Astrocyte (in vitro differentiated cells and primary cell): ENCODE results near the gene C19orf38. TPM values are rescaled to one million over a fixed set of nuclear protein-coding genes. Genes with fewer than 3 reads are reported as not detected.
"Not testable (repeated sequence)": the region's sequence is repeated elsewhere in the genome, so short reads cannot be mapped to it uniquely, and the experiment has no call there.

Experiments used
- DNase-seq: peaks from one replicate; pipeline ENCODE4 v3.0.0-alpha.2; 2010; ENCODE audit warnings: low read depth
- FAIRE-seq: peaks from 2 replicates; lab custom pipeline; 2011; peaks lifted over from hg19 to GRCh38; lab: Jason Lieb, UNC
- H2AFZ ChIP-seq: 2 replicates; pipeline ENCODE4 v1.6.0; 2012; ENCODE audit warnings: low read depth, low read length, inconsistent platforms
- H3K27ac ChIP-seq: 2 replicates; pipeline ENCODE4 v1.5.1; 2011; ENCODE audit warnings: low read depth, low read length, inconsistent platforms
- H3K27me3 ChIP-seq: 2 replicates; pipeline ENCODE4 v1.6.0; 2011; ENCODE audit warnings: low read length, inconsistent platforms; ENCODE audit not compliant: insufficient read depth
- H3K36me3 ChIP-seq: 2 replicates; pipeline ENCODE4 v1.5.1; 2011; ENCODE audit warnings: low read length, inconsistent platforms; ENCODE audit not compliant: insufficient read depth
- H3K4me1 ChIP-seq: 2 replicates; pipeline ENCODE4 v1.5.1; 2011; ENCODE audit warnings: low read length, inconsistent platforms; ENCODE audit not compliant: insufficient read depth
- H3K4me2 ChIP-seq: 2 replicates; pipeline ENCODE4 v1.6.0; 2012; ENCODE audit warnings: low read length, inconsistent platforms
- H3K4me3 ChIP-seq: 2 replicates; pipeline ENCODE4 v1.5.1; 2011; ENCODE audit warnings: low read depth, mild to moderate bottlenecking, low read length, inconsistent platforms; ENCODE audit not compliant: insufficient read depth
- H3K79me2 ChIP-seq: 2 replicates; pipeline ENCODE4 v1.6.0; 2012; ENCODE audit warnings: mild to moderate bottlenecking, low read length, inconsistent platforms; ENCODE audit not compliant: insufficient read depth
- H3K9ac ChIP-seq: 2 replicates; pipeline ENCODE4 v1.6.0; 2012; ENCODE audit warnings: mild to moderate bottlenecking, low read length, inconsistent platforms
- H3K9me3 ChIP-seq: 2 replicates; pipeline ENCODE4 v1.5.1; 2012; ENCODE audit warnings: low read depth, mild to moderate bottlenecking, low read length, inconsistent platforms; ENCODE audit not compliant: insufficient read depth
- H4K20me1 ChIP-seq: 2 replicates; pipeline ENCODE4 v1.6.0; 2012; ENCODE audit warnings: low read length, inconsistent platforms; ENCODE audit not compliant: insufficient read depth
- H3K27ac Mint-ChIP-seq: one replicate; pipeline ENCODE4 v1.8.0; 2021; ENCODE audit warnings: mild to moderate bottlenecking, mixed read lengths; ENCODE audit not compliant: unreplicated experiment
- H3K27me3 Mint-ChIP-seq: one replicate; pipeline ENCODE4 v1.8.0; 2021; ENCODE audit warnings: low read depth, mixed read lengths; ENCODE audit not compliant: unreplicated experiment
- H3K36me3 Mint-ChIP-seq: one replicate; pipeline ENCODE4 v1.8.0; 2021; ENCODE audit warnings: low read depth, mixed read lengths; ENCODE audit not compliant: unreplicated experiment
- H3K4me1 Mint-ChIP-seq: one replicate; pipeline ENCODE4 v1.8.0; 2021; ENCODE audit warnings: low read depth, mixed read lengths; ENCODE audit not compliant: unreplicated experiment
- H3K4me3 Mint-ChIP-seq: one replicate; pipeline ENCODE4 v1.8.0; 2021; ENCODE audit warnings: mild to moderate bottlenecking, moderate library complexity, mixed read lengths; ENCODE audit not compliant: unreplicated experiment
- H3K9me3 Mint-ChIP-seq: one replicate; pipeline ENCODE4 v1.8.0; 2021; ENCODE audit warnings: mild to moderate bottlenecking, mixed read lengths; ENCODE audit not compliant: unreplicated experiment
- EZH2 ChIP-seq: IDR thresholded peaks from 2 replicates; pipeline ENCODE4 v1.6.1; 2012; ENCODE audit warnings: mild to moderate bottlenecking, low read length, inconsistent platforms; ENCODE audit not compliant: insufficient read depth
- total RNA-seq: library from RNA; stranded (reverse); gene quantifications from 2 replicates; pipeline ENCODE4 v1.2.1, GENCODE V29; 2021
- TF ChIP-seq, protein P1 (sequence below): IDR thresholded peaks from 2 replicates; pipeline ENCODE4 v1.5.1; 2011; ENCODE audit warnings: low read depth, mild to moderate bottlenecking, inconsistent platforms, low read length, moderate library complexity; ENCODE audit not compliant: insufficient read depth

Gene C19orf38
- total RNA-seq, 1 donor from 2014 or later: 0.23 TPM

DNA sequence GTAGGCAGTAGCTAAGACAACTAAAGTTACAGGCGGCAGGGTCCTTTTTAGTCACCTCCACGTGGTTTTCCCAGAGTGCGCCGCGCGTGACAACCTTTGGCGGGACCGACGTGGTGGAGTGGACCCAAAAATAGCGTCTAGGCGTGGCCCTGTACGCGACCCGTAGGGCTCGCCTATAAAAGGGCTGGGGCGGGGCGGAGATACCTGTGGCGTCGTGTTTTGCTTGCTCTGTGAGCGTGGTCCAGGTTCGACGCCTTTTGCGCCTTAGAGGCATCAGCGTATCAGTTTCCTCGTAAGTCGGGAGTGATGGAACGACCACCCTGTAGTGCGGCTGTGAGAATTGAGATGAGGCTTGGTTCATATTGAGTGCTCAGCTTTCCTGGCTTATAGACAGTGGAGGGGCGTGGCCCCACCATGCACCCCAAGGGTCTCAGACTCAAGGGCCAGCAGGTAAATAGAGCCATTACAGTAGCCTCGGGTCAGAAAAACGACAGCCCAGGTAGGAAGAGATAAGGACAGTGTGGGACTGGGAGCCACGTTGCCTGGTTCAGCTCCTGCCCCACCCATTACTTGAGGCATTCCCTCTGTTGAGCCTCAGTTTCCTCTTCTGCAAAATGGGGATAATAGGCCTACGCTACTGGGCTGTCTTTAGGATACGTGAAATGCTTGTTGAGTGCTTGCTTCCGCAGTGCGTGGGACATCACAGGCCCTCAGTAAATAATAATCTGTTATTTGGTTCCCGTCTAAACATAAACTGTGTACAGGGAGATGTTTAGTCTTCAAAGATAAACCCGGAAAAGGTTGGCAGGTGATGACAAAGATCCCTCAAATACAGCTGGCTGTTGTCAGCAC lies 11.5 kb upstream of the C19orf38 start:
- Histone ChIP-seq H3K9me3 (peaks cover 8% of the 10 kb centered on the region), H3K4me1 (peaks cover 15% of the 10 kb centered on the region), H3K27me3 (no peaks in the 10 kb centered on the region), H3K4me2 (peak overlapping the region; percentile 94), H4K20me1 (peaks cover 6% of the 10 kb centered on the region), H3K27ac (peak overlapping the region; percentile 98), H3K36me3 (no peaks in the 10 kb centered on the region), H3K4me3 (peak overlapping the region; percentile 73), H2AFZ (peak overlapping the region; percentile 89), H3K9ac (peak overlapping the region; percentile 92), H3K79me2 (peaks cover 5% of the 10 kb centered on the region)
- H3K4me3 Mint-ChIP-seq: peak overlapping the region; percentile 85
- DNase-seq (peak; percentile 65), FAIRE-seq (no peak)
- peak overlapping the region; percentile 100 for H3K27ac Mint-ChIP-seq
- peaks cover 9% of the 10 kb centered on the region for H3K9me3 Mint-ChIP-seq
- H3K27me3 Mint-ChIP-seq: peaks cover 1% of the 10 kb centered on the region
- TF ChIP-seq, protein P1, sequence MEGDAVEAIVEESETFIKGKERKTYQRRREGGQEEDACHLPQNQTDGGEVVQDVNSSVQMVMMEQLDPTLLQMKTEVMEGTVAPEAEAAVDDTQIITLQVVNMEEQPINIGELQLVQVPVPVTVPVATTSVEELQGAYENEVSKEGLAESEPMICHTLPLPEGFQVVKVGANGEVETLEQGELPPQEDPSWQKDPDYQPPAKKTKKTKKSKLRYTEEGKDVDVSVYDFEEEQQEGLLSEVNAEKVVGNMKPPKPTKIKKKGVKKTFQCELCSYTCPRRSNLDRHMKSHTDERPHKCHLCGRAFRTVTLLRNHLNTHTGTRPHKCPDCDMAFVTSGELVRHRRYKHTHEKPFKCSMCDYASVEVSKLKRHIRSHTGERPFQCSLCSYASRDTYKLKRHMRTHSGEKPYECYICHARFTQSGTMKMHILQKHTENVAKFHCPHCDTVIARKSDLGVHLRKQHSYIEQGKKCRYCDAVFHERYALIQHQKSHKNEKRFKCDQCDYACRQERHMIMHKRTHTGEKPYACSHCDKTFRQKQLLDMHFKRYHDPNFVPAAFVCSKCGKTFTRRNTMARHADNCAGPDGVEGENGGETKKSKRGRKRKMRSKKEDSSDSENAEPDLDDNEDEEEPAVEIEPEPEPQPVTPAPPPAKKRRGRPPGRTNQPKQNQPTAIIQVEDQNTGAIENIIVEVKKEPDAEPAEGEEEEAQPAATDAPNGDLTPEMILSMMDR: no peak
- no peak for TF ChIP-seq EZH2
- peaks cover 3% of the 10 kb centered on the region for H3K4me1 Mint-ChIP-seq
- peaks cover 4% of the 10 kb centered on the region for H3K36me3 Mint-ChIP-seq

DNA sequence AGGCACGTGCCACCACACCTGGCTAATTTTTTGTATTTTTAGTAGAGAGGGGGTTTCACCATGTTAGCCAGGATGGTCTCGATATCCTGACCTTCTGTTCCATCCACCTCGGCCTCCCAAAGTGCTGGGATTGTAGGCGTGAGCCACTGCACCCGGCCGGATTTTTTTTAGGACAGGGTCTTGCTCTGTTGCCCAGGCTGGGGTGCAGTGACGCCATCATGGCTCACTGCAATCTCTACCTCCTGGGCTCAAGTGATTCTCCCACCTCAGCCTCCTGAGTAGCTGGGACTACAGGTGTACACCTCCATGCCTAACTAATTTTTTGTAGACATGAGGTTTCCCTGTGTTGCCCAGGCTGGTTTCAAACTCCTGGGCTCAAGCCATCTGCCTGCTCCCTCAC lies 10.6 kb upstream of the C19orf38 start:
- not testable (repeated sequence) for H3K4me3 Mint-ChIP-seq

DNA sequence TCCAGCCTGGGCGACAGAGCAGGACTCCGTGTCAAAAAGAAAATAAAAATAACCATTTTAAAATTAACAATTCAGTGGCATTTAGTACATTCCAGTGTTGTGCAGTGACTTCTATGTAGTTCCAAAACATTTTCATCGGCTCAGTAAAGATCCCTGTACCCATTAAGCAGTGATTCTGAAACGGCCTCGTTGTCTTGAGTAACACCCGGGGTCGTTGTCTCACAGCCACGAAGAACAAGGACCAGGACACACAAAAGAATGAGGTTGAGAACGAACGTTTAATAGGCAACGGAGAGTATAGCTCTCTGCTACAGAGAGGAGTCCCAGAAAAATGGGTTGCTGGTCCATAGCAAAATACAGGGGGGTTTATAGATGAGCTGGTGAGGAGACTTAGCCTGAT lies 9.8 kb upstream of the C19orf38 start:
- H3K36me3 ChIP-seq: no peaks in the 10 kb centered on the region
- H3K4me2 ChIP-seq: no peak overlapping the region
- peaks cover 2% of the 10 kb centered on the region for H3K36me3 Mint-ChIP-seq
- H3K9ac ChIP-seq: no peak overlapping the region
- no peak overlapping the region for H3K27ac ChIP-seq
- H3K4me1 ChIP-seq: peaks cover 15% of the 10 kb centered on the region
- no peak overlapping the region for H2AFZ ChIP-seq
- peaks cover 9% of the 10 kb centered on the region for H3K9me3 Mint-ChIP-seq
- no peak for TF ChIP-seq EZH2
- TF ChIP-seq, protein P1: no peak
- H3K4me3 ChIP-seq: no peak overlapping the region
- peaks cover 3% of the 10 kb centered on the region for H3K4me1 Mint-ChIP-seq
- H3K27ac Mint-ChIP-seq: no peak overlapping the region
- peak overlapping the region; percentile 54 for H3K4me3 Mint-ChIP-seq
- peaks cover 8% of the 10 kb centered on the region for H3K9me3 ChIP-seq
- peaks cover 3% of the 10 kb centered on the region for H3K27me3 Mint-ChIP-seq
- H3K79me2 ChIP-seq: peaks cover 5% of the 10 kb centered on the region
- H4K20me1 ChIP-seq: peaks cover 6% of the 10 kb centered on the region
- no peaks in the 10 kb centered on the region for H3K27me3 ChIP-seq
- DNase-seq (no peak), FAIRE-seq (no peak)

More for the DNA sequence above, 10.6 kb upstream of the C19orf38 start:
- not testable (repeated sequence) for H3K4me2 ChIP-seq, H3K79me2 ChIP-seq, H3K36me3 ChIP-seq, H2AFZ ChIP-seq, DNase-seq, H3K9ac ChIP-seq, H4K20me1 ChIP-seq, H3K4me3 ChIP-seq, H3K36me3 Mint-ChIP-seq, H3K4me1 Mint-ChIP-seq, FAIRE-seq, H3K27me3 ChIP-seq, H3K27ac Mint-ChIP-seq, H3K9me3 Mint-ChIP-seq, H3K9me3 ChIP-seq, H3K27ac ChIP-seq, H3K27me3 Mint-ChIP-seq
- H3K4me1 ChIP-seq: peaks cover 15% of the 10 kb centered on the region
